CD4-positive, alpha-beta T cell treated with Interferon alpha-2 for 1 hour (primary cell): ENCODE measurements around the gene CAMSAP1.

Experiments
- DNase-seq, 2 donors: peaks; one replicate each; pipeline ENCODE4 v3.0.0-alpha.2; 2020 to 2022

CAMSAP1 gene

GRCh38 chr9:135770771-135771170, 136.6 kb downstream of the CAMSAP1 start:
- no peak for DNase-seq

DNA sequence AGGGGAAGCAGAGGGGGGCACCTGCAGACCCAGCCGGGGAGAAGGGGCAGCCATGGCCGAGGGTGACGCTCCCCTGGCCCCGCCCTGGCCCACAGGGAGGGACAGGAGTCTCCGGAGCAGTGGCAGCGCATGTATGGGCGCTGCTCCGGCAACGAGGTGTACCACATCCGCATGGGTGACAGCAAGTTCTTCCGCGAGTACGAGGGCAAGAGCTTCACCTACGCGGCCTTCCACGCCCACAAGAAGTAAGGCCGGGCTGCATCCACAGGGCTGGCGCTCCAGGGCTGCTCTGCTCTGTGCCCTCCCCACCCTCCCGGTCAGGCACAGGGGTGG, 137.2 kb downstream of the CAMSAP1 start:
- peak in 1 of 2 donors; percentile 4 for DNase-seq

GRCh38 chr9:135769489-135770202, 137.7 kb downstream of the CAMSAP1 start:
- DNase-seq, result no peak

- DNase-seq, result no peak
Measured at GRCh38 chr9:135768516-135769218, 138.7 kb downstream of the CAMSAP1 start.

GRCh38 chr9:135766707-135767106, 140.6 kb downstream of the CAMSAP1 start:
- DNase-seq, result no peak

DNA sequence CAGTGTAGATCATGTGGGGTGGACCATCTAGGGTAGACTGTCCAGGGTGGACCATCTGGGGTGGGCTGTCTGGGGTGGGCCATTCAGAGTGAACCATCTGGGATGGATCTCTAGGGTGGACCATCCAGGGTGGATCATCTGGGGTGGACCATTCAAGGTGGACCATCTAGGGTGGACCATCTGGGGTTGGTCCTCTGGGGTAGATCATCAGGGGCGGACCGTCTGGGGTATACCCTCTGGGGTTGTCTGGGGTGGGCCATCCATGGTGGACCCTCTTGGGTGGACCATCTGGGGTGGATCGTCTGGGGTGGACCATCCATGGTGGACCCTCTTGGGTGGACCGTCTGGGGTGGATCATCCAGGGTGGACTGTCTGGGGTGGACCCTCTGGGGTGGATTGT, 141.1 kb downstream of the CAMSAP1 start:
- DNase-seq, result no peak

- DNase-seq, result no peak
Measured at GRCh38 chr9:135765416-135765815, 141.9 kb downstream of the CAMSAP1 start.

DNA sequence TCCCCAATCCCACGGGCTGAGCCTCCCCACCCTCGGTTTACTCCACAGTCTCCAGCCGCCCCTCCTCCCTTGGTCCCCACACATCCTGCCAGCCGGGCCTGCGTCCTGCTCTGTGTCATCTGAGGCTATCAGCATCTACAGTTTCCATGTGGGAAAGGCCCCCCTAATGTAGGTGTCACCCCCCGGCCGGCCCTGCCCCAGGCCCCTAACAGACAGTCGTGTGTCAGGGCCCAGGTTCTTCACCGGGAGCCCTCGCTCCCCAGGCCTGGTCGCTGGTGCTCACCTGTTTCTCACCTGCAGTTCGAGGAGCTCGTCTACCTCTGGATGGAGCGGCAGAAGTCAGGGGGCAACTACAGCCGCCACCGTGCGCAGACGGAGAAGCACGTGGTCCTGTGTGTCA, 142.6 kb downstream of the CAMSAP1 start:
- DNase-seq, result no peak

DNA sequence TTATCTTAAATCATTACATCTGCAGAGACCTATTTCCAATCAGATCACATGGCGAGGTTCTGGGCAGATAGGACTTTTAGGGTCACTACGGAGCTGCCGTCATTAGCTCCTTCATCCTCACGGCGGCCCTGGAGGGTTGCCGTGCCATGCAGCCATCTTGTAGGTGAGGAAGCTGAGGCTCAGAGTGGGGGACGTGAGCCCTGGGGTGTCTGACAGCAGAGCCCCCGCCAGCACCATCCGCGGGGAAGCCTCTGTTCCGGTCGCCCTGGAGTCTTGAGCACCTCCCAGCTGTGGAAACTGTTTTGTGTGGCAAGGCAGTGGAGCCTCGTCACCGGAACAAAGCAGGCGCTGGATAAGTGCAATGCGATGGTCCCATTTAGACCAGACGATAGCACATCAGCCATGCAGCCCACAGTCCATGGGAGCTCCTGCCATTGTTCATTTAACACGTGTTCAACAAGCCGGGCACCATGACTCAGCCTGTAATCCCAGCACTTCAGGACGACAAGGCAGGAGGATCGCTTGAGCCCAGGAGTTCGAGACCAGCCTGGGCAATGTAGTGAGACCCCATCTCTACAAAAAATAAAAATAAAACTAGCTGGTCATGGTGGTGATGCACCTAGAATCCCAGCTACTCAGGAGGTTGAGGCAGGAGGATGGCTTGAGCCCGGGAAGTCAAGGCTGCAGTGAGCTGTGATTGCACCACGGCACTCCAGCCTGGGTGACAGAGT, 143.5 kb downstream of the CAMSAP1 start:
- DNase-seq, result no peak

GRCh38 chr9:135762921-135763320, 144.4 kb downstream of the CAMSAP1 start:
- DNase-seq, result no peak

- no peak for DNase-seq
Measured at GRCh38 chr9:135761845-135762168, 145.5 kb downstream of the CAMSAP1 start.

- DNase-seq, result no peak
Measured at GRCh38 chr9:135761150-135761844, 146.0 kb downstream of the CAMSAP1 start.

- no peak for DNase-seq
Measured at GRCh38 chr9:135760465-135760864, 146.9 kb downstream of the CAMSAP1 start.

DNA sequence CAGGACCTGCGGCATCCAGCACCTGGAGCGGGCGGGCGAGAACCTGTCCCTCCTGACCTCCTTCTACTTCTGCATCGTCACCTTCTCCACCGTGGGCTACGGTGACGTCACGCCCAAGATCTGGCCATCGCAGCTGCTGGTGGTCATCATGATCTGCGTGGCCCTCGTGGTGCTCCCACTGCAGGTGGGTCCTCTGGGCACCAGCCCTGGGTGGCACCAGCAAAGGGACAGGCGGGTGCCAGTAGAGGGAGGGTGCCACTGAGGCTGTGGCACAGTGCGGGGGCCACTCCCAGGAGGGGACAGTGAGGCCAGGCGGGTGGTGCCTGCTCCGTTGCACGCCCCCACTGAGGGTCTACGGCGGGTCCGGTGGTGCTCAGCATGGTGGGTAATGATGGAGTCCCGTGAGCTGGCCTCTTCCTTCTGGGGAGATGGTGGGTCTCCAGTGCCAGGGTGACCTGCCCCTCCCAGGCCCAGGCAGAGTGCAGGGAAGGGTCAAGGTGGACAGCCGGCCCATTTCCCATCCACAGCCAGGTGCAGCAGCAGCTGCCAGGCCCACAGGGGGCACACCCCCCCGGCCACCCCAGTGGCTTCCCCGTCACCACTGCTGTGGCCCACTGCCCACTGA, 147.6 kb downstream of the CAMSAP1 start:
- DNase-seq, result no peak

GRCh38 chr9:135758870-135759269, 148.5 kb downstream of the CAMSAP1 start:
- DNase-seq, result no peak
